GM12878 (cell line): ENCODE results near the gene AKT3. TPM values are rescaled to one million over a fixed set of nuclear protein-coding genes. Genes with fewer than 3 reads are reported as not detected.

ENCODE experiments used
- ATAC-seq: fragments of 200-7000 bp; cut with Tn5 transposase; 3 replicates; pipeline ENCODE4 v1.9.1; 2020; ENCODE audit warnings: mild to moderate bottlenecking, moderate library complexity
- BruUV-seq: library from RNA; stranded (reverse); fragments of 400-500 nt; replicated peaks from 2 replicates; lab custom pipeline; 2021; lab: Mats Ljungman, UMichigan
- CTCF ChIA-PET: fragments of 300-600 bp; sonication (Branson Sonifier 250); formaldehyde crosslinking; extraction: SDS; loops from one replicate; lab custom pipeline; 2021; ENCODE audit warnings: inconsistent platforms; lab: Yijun Ruan, JAX
- POLR2A ChIA-PET: fragments of 350-600 bp; formaldehyde crosslinking; extraction: SDS; loops from one replicate; lab custom pipeline; 2021; ENCODE audit warnings: inconsistent platforms; lab: Charles Lee
- RAD21 ChIA-PET: fragments of 300-600 bp; sonication (Branson Sonifier 250); formaldehyde crosslinking; loops from one replicate; lab custom pipeline; 2023; ENCODE audit warnings: antibody characterized with exemption; ENCODE audit not compliant: unreplicated experiment; lab: Charles Lee
- SMC1A ChIA-PET: fragments of 300-600 bp; sonication (Branson Sonifier 250); formaldehyde crosslinking; loops from one replicate; lab custom pipeline; 2023; ENCODE audit not compliant: unreplicated experiment, uncharacterized antibody; lab: Charles Lee
- DNase-seq: peaks from one replicate; pipeline ENCODE4 v3.0.0-alpha.2; 2011; ENCODE audit warnings: low read depth, low spot score
- FAIRE-seq: peaks from 3 replicates; lab custom pipeline; 2011; peaks lifted over from hg19 to GRCh38; lab: Jason Lieb, UNC
- H2AFZ ChIP-seq: 2 replicates; pipeline ENCODE4 v1.6.0; 2011; ENCODE audit warnings: low read depth, low read length, control low read depth; ENCODE audit not compliant: control insufficient read depth
- H3K27ac ChIP-seq: 2 replicates; pipeline ENCODE4 v1.5.1; 2011; ENCODE audit warnings: control low read depth; ENCODE audit not compliant: control insufficient read depth, insufficient read depth
- H3K27me3 ChIP-seq, 2 experiments: replicated peaks in 1 of 2; 2 replicates each; pipeline versions ENCODE4 v1.6.0 to v1.6.1; 2011; ENCODE audit warnings: low read length in 1 of 2; ENCODE audit not compliant: control insufficient read depth in 2 of 2, insufficient read depth in 2 of 2
- H3K36me3 ChIP-seq, 2 experiments: 2 replicates each; pipeline ENCODE4 v1.5.1; 2011; ENCODE audit warnings: low read length in 1 of 2; ENCODE audit not compliant: control insufficient read depth in 2 of 2, insufficient read depth in 2 of 2
- H3K4me1 ChIP-seq: 2 replicates; pipeline ENCODE4 v1.6.1; 2011; ENCODE audit warnings: mild to moderate bottlenecking, low read length, moderate library complexity, mixed read lengths; ENCODE audit not compliant: control insufficient read depth, insufficient read depth
- H3K4me2 ChIP-seq: 2 replicates; pipeline ENCODE4 v1.6.0; 2011; ENCODE audit warnings: control low read depth; ENCODE audit not compliant: control insufficient read depth, insufficient read depth
- H3K4me3 ChIP-seq: fragments of 200-600 bp; sonication (generic); 2 replicates; pipeline ENCODE4 v1.5.1; 2016
- H3K79me2 ChIP-seq: 2 replicates; pipeline ENCODE4 v1.6.0; 2011; ENCODE audit warnings: low read length; ENCODE audit not compliant: control insufficient read depth, insufficient read depth
- H3K9ac ChIP-seq: 2 replicates; pipeline ENCODE4 v1.8.0; 2011; ENCODE audit warnings: low read length, control low read depth, mixed read lengths; ENCODE audit not compliant: control insufficient read depth, insufficient read depth
- H3K9me3 ChIP-seq: replicated peaks from 3 replicates; pipeline ENCODE4 v1.5.1; 2011; ENCODE audit warnings: mild to moderate bottlenecking, low read length; ENCODE audit not compliant: control insufficient read depth, insufficient read depth
- H4K20me1 ChIP-seq: 2 replicates; pipeline ENCODE4 v1.6.0; 2011; ENCODE audit not compliant: control insufficient read depth, insufficient read depth
- BCL11A ChIP-seq: IDR thresholded peaks from 2 replicates; pipeline ENCODE4 v1.6.1; 2011; ENCODE audit warnings: low read depth, low read length
- CHD4 ChIP-seq: fragments of 200-600 bp; sonication (generic); IDR thresholded peaks from 2 replicates; pipeline ENCODE4 v1.6.1; 2016; ENCODE audit warnings: mild to moderate bottlenecking
- CREM ChIP-seq: IDR thresholded peaks from 2 replicates; pipeline ENCODE4 v1.6.1; 2014; ENCODE audit warnings: antibody characterized with exemption, low read depth
- FOXM1 ChIP-seq: IDR thresholded peaks from 2 replicates; pipeline ENCODE4 v1.6.1; 2012; ENCODE audit warnings: low read depth, mild to moderate bottlenecking, inconsistent platforms, low read length, moderate library complexity
- HCFC1 ChIP-seq: fragments of 150-350 bp; IDR thresholded peaks from 2 replicates; pipeline ENCODE4 v1.6.1; 2014; ENCODE audit warnings: low read length
- JUND ChIP-seq: IDR thresholded peaks from 2 replicates; pipeline ENCODE4 v1.6.1; 2012; ENCODE audit warnings: low read depth, mild to moderate bottlenecking, low read length, improper control_type of control experiment, moderate library complexity
- LARP7 ChIP-seq: fragments of 450-650 bp; IDR thresholded peaks from 2 replicates; pipeline ENCODE4 v1.6.1; 2017; ENCODE audit warnings: mild to moderate bottlenecking
- MYC ChIP-seq: IDR thresholded peaks from 2 replicates; pipeline ENCODE4 v1.6.1; 2011; ENCODE audit warnings: mild to moderate bottlenecking, low read length, moderate library complexity, inconsistent platforms; ENCODE audit not compliant: insufficient read depth, insufficient replicate concordance, insufficient read length, severe bottlenecking
- SMAD1 ChIP-seq: fragments of 450-650 bp; IDR thresholded peaks from 2 replicates; pipeline ENCODE4 v1.6.1; 2018; ENCODE audit warnings: mild to moderate bottlenecking, low read depth; ENCODE audit not compliant: partially characterized antibody
- TARDBP ChIP-seq: IDR thresholded peaks from 2 replicates; pipeline ENCODE4 v1.6.1; 2016; ENCODE audit warnings: borderline replicate concordance
- ZNF384 ChIP-seq: IDR thresholded peaks from 2 replicates; pipeline ENCODE4 v1.6.1; 2012; ENCODE audit warnings: low read depth, mild to moderate bottlenecking, low read length, improper control_type of control experiment, borderline replicate concordance
- ZSCAN29 ChIP-seq: fragments of 450-650 bp; IDR thresholded peaks from 2 replicates; pipeline ENCODE4 v1.6.1; 2017; ENCODE audit warnings: mild to moderate bottlenecking, moderate library complexity
- WGBS: methylation state at CpG from one replicate; pipeline ENCODE4 v1.1.6; 2016; ENCODE audit warnings: low lambda C conversion rate; ENCODE audit not compliant: insufficient replicate concordance, insufficient coverage; ENCODE audit errors: missing lambda C conversion rate; 5-methylcytosine and 5-hydroxymethylcytosine counted together
- in situ Hi-C: fragments of 300-500 bp; cut with MboI; formaldehyde crosslinking; loops from 9 replicates; pipeline ENCODE4 v1.14.3; 2018; ENCODE audit warnings: mixed read lengths
- intact Hi-C: fragments of 100-400 bp; cut with micrococcal nuclease; formaldehyde crosslinking; loops from one replicate; pipeline ENCODE4 v1.14.2; 2022; ENCODE audit not compliant: unreplicated experiment
- polyA plus RNA-seq, 11 experiments: library from polyadenylated mRNA; depleted of rRNA in 4 of 11; unstranded in 6 of 11; stranded (reverse) in 5 of 11; fragments of >200 nt; fragmentation: Nextera tagmentation in 4 of 11; fragmentation: Illumina TruSeq in 1 of 11; extraction: Ambion mirVana in 4 of 11; extraction: Trizol in 1 of 11; gene quantifications; 1 replicate in 1 of 11; 2 replicates in 10 of 11; pipeline versions ENCODE4 v1.2.1 to v1.2.3, GENCODE V29; 2011 to 2016; ENCODE audit warnings: inconsistent platforms in 2 of 11, missing spikeins in 2 of 11, low read depth in 1 of 11
- total RNA-seq, 4 experiments: library from RNA; depleted of rRNA in 3 of 4; stranded (reverse); fragments of >200 nt in 3 of 4; fragmentation: Illumina TruSeq in 1 of 4; extraction: Trizol in 1 of 4; gene quantifications; 2 replicates each; pipeline versions ENCODE4 v1.2.1 to v1.2.3, GENCODE V29; 2013 to 2021
- TF ChIP-seq, protein P1 (sequence below): fragments of 150-350 bp; IDR thresholded peaks from 2 replicates; pipeline ENCODE4 v1.6.1; 2014; ENCODE audit warnings: mild to moderate bottlenecking, low read depth, low read length

Gene AKT3
- total and polyA plus RNA-seq, 10 of the 15 experiments (the other 5 are each of a cell fraction or from before 2014, with no cell fraction given) = 0.03 to 0.56 (median 0.19) TPM

DNA sequence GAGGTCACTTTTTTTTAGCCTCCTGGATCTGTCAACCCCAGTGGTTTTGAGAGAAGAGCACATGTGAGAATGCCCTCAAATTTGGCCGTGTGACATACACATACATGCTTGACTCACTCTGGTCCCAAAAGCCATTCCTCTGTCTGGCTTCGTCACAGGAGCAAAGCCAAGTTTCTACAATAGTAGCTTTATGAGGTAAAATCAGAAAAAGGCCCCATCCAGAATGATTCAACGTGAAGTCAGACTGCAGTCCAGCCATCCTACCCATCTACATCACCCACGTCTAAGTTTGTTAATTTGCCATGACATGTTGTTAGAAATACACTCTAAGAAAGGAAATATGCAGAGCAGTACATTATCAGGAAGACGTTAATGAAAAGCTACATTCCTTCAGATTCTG is 349.0 kb downstream of the AKT3 start:
- intact Hi-C loops = no loop called here
- no peaks in the 10 kb centered on the region; a peak in 1 of 4 replicates for H3K36me3 ChIP-seq

More for the DNA sequence above, 349.0 kb downstream of the AKT3 start:
- H3K9me3 ChIP-seq = no peaks in the 10 kb centered on the region
- BruUV-seq = no TSS peak
- SMC1A ChIA-PET = interaction anchor here (0.6 to 1.5 kb wide), 2 partner anchors 67 to 157 kb away, joined by 3 to 5 read pairs; no protein-coding TSS in a partner anchor
- H3K79me2 ChIP-seq = no peaks in the 10 kb centered on the region
- no peak overlapping the region for H3K9ac ChIP-seq
- no peak for TF ChIP-seq CREM
- no peak for TF ChIP-seq SMAD1
- no peak for TF ChIP-seq BCL11A
- no peak for TF ChIP-seq CHD4
- TF ChIP-seq ZNF384 = no peak
- TF ChIP-seq, protein P1, sequence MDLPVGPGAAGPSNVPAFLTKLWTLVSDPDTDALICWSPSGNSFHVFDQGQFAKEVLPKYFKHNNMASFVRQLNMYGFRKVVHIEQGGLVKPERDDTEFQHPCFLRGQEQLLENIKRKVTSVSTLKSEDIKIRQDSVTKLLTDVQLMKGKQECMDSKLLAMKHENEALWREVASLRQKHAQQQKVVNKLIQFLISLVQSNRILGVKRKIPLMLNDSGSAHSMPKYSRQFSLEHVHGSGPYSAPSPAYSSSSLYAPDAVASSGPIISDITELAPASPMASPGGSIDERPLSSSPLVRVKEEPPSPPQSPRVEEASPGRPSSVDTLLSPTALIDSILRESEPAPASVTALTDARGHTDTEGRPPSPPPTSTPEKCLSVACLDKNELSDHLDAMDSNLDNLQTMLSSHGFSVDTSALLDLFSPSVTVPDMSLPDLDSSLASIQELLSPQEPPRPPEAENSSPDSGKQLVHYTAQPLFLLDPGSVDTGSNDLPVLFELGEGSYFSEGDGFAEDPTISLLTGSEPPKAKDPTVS = no peak
- no peak for TF ChIP-seq MYC
- no peak for TF ChIP-seq JUND
- TF ChIP-seq HCFC1 = no peak
- TF ChIP-seq ZSCAN29 = no peak
- no peak for TF ChIP-seq FOXM1
- no peak for TF ChIP-seq LARP7
- TF ChIP-seq TARDBP = no peak
- no peak overlapping the region for H3K4me3 ChIP-seq
- RAD21 ChIA-PET = no interaction called here
- CTCF ChIA-PET = no interaction called here
- ATAC-seq (no peak), DNase-seq (no peak), FAIRE-seq (no peak)
- in situ Hi-C loops = no loop called here
- no peak overlapping the region for H3K27ac ChIP-seq
- no peak overlapping the region for H3K4me2 ChIP-seq
- 89% methylated on average over 5 of the region's 5 CpGs for WGBS
- no peaks in the 10 kb centered on the region for H4K20me1 ChIP-seq
- no peak overlapping the region for H2AFZ ChIP-seq
- no peaks in the 10 kb centered on the region for H3K4me1 ChIP-seq
- no peaks in the 10 kb centered on the region for H3K27me3 ChIP-seq
- POLR2A ChIA-PET = no interaction called here
